Sigmoid colon (tissue), 4 donors: Measurements from ENCODE around the gene ZC3HAV1.

Experiments
- EP300 ChIP-seq, 4 donors: sonication (generic); formaldehyde crosslinking; IDR thresholded peaks; one replicate each; pipeline ENCODE4 v1.6.1; 2017; ENCODE audit warnings: antibody characterized with exemption in 4 of 4
- POLR2A ChIP-seq, 2 donors: fragments of 450-650 bp; IDR thresholded peaks; one replicate each; pipeline ENCODE4 v1.6.1; 2016; ENCODE audit warnings: antibody characterized with exemption in 2 of 2, mild to moderate bottlenecking in 2 of 2, moderate library complexity in 2 of 2
- TF ChIP-seq, protein P1 (sequence below), 4 experiments: fragments of 450-650 bp in 3 of 4; fragments of 200-600 bp in 1 of 4; IDR thresholded peaks; one replicate each; pipeline ENCODE4 v1.5.1; 2016 to 2019; ENCODE audit warnings: antibody characterized with exemption in 4 of 4, mild to moderate bottlenecking in 3 of 4, moderate library complexity in 2 of 4

- no peak for TF ChIP-seq POLR2A (IDR thresholded peaks at IDR 0.05)
- no peak for TF ChIP-seq EP300 (IDR thresholded peaks at IDR 0.05)
- TF ChIP-seq, protein P1, sequence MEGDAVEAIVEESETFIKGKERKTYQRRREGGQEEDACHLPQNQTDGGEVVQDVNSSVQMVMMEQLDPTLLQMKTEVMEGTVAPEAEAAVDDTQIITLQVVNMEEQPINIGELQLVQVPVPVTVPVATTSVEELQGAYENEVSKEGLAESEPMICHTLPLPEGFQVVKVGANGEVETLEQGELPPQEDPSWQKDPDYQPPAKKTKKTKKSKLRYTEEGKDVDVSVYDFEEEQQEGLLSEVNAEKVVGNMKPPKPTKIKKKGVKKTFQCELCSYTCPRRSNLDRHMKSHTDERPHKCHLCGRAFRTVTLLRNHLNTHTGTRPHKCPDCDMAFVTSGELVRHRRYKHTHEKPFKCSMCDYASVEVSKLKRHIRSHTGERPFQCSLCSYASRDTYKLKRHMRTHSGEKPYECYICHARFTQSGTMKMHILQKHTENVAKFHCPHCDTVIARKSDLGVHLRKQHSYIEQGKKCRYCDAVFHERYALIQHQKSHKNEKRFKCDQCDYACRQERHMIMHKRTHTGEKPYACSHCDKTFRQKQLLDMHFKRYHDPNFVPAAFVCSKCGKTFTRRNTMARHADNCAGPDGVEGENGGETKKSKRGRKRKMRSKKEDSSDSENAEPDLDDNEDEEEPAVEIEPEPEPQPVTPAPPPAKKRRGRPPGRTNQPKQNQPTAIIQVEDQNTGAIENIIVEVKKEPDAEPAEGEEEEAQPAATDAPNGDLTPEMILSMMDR (IDR thresholded peaks at IDR 0.05), result no peak
Observed at GRCh38 chr7:139054101-139054500, 55.4 kb downstream of the ZC3HAV1 start.
